ENCODE data around the gene GRPR.
A peak's percentile ranks its signal among the peaks of the same experiment; 100 is the strongest.
"Not testable (repeated sequence)": the region's sequence is repeated elsewhere in the genome, so short reads cannot be mapped to it uniquely, and the experiment has no call there.

GRPR gene

DNA sequence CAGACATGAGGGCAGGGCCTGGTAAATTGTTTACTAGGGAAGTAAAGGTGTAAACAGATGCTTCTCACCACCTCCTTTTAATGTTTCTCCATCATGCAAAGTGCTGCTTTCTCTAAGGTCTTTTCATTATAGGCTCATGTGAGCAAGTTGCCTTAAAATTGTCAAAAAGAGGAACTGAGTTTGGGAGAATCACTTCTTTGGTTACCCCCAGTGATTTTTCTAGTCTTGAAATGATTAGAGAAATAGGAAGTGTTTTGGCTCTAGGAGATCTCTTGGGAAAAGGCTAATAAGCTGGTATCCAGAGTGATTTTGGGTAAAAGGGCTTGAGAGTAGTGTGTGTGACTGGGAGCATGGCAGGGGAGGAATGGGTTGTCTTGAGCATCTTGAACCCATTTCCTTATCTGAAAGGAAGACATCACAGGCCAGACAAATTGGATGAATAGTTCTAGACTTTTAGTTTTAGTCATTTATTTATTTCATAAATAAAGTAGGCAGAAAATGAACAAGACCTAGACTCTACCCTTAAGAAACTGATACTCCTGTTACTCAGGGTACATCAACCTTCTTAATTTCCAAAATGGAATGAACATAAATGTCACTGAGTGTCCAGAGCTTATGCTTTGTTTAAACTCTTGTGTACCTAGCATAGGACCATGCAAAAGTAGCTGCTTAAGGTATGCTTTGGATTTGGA is 14.2 kb downstream of the GRPR start:
- no peak for DNase-seq (ENCODE audit: low spot score)

DNA sequence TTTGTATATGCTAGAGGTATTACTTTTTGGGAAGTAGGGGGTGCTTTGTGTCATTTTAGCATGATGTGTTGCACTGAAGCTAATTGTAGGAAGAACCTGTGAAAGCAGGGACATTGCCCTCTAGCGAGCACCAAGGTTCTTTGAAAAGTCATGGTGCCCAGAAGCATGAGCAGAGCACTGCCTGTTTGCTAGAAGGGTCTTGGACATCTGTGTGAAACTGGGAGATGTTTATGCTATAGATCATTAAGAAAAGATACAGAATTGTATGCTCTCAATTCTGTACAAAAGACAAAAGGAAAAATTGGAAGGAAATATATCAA is 14.7 kb downstream of the GRPR start:
- no peak for DNase-seq (ENCODE audit: low spot score)

DNA sequence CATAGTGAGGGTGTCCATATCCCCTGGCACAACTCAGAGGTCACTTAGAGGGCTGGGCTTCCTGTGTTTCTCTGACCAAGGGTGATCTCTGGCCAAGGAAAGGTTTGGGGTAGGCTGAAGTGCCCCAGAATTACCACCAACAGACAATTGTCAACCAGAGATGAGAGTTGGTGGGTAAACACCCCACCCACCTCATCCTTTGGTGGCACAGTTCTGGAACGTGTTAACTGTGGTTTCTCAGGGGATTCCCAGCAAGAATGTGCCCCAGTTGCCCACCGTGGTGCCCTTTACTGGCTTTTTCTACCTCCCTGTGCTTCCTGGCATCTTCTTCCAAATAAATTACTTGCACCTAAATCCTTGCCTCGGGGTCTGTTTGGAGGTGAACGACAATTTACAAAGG is 17.1 kb downstream of the GRPR start:
- no peak for DNase-seq (ENCODE audit: low spot score)

DNA sequence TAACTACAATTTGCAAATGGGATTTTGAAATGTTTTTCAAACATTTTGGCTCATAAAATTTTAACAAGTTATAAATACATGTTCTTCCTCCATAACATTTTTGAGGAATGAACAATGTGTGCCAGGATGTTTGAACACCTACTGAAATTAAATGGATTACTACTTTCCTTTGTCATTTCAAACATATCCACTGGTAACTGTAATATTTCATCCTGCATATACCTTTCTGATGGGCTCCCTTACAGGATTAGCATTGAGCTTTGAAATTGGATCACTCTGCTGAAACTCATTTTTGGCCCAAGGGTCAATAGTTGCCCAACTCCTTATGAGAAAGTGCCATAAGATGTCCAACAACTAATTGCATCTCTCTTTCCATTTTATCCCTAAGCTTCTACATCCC is 17.6 kb downstream of the GRPR start:
- no peak for DNase-seq (ENCODE audit: low spot score)

DNA sequence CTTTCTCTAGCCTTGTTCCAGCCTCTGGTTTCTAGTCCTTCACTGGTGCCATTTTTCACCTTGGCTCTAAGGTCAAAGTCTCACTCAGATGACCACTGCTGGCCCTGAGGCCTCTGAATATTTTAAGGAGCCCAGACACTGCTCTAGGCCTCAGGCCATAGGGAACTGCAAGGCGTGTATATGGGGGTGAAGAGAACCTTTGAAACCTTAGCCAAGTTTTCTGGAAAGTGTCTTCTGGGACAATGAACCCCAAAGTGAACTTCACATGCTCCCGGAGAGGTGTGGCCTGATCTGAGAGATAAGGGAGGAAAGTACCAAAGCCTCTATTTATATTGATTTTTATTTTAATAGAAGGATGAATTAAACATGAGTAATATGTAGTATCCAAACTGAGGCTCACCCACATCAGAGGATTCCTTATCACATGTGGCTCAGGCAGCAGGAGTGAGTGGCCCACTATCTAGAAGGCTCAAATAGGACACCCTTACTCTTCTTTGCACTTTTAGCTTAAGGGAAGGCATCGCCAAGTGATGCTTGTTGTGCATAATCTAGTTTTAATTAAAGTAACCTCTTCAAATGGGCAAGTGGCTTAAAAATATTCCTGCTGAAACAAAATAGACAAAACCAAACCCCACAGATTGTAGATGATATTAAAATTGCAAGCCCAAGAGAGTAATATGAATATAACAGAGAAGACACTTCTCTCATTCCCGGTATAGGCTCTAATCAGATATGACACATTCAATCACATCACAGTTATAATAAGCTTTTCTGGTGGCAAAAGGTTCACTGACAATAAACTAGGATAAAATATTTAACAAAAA is 18.3 kb downstream of the GRPR start:
- DNase-seq (ENCODE audit: low spot score), result no peak

DNA sequence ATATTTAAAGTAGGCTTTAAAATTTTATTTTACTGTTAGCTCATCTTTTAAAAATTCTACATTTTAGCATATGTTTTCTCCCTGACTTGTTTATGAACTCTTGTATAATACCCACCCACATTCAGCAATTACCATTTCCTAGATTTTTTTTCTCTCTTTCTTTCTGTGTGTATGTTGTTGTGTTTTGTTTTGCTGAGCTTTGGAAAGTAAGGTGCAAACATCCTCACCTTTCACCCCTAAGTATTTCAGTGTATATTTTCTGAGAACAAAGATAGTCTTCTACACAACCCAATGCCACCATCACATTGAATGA is 18.8 kb downstream of the GRPR start:
- DNase-seq (ENCODE audit: low spot score), result no peak

DNA sequence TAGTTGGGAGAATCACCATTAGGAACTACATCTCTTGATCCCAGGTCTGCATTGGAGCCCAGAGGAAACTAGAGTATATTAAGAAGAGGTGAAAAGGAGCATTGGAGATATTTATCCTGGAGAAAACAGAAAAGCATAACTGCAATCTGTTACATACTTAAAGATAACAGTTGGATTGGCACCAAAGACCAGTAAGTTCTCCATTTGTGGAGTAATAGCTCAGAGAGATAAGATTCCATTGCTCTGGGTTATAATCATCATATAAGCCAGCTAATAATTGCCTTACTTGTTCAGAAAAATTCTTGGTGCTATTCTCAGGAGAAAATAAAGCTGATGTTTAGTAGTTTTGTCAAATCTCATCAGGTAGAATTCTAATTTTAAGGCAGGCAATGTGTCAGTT is 20.6 kb downstream of the GRPR start:
- DNase-seq (ENCODE audit: low spot score), result no peak

DNA sequence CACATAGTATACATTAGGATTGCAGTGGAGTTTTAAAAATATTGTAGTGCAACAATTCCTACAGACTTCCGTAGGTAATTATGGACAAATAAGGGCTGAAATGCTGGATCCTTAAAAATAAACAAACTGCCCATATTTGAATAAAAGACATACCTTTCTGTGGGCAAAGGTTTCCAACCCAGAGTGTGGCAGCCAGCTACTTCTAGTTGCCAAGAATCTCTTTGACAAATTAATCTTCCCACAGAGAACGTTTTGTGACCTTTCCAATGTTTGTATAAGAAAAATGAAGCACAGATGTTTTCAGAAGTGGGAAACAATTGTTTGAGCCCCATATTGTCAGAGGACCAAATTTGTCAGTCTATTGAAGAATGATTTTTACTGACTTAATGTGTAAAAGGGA is 21.1 kb downstream of the GRPR start:
- no peak for DNase-seq (ENCODE audit: low spot score)

DNA sequence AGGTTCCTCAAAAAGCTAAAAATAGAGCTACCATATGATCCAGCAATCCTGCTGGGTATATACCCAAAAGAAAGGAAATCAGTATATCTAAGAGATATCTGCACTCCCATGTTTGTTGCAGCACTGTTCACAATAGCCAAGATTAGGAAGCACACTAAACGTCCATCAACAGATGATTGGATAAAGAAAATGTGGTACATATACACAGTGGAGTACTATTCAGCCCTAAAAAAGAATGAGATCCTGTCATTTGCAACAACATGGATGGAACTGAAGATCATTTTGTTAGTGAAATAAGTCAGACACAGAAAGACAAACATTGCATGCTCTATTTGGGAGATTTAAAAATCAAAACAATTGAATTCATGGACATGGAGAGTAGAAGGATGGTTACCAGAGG is 21.7 kb downstream of the GRPR start:
- not testable (repeated sequence) for DNase-seq (ENCODE audit: low spot score)

DNA sequence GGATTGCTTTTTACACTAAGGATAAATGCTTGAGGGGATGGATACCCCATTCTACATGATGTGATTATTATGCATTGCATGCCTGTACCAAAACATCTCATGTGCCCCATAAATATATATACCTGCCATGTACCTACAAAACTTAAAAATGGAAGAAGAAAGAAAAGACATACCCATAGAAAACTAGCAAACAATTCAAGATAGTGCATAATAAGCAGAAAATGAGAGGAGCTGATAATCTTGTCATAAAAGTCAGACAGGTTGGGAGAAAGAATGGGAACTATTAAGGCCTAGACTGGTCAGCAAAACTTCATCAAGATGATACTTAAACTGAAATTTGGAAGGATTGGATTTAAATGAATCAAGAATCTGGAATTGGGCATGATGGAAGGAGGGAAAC is 22.3 kb downstream of the GRPR start:
- no peak for DNase-seq (ENCODE audit: low spot score)

DNA sequence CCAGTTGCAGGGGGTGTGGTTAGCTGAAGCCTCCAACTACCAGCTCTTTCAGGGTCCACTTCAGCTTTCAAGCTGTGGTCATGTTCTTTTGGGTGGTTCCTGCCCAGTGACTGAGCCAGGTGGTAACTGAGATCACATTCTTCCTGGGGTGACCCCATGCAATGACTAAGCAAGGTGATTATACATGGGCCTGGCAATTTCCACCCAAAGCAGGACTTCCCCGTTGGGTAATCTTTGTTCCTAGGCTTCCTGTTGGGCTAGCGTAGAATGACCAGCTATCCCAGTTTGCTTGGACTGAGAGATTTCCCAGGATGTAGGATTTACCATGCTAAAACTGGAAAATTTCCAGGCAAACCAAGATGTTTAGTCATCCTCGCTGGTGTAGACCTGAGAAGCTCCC is 25.5 kb downstream of the GRPR start:
- DNase-seq (ENCODE audit: low spot score), result no peak

DNA sequence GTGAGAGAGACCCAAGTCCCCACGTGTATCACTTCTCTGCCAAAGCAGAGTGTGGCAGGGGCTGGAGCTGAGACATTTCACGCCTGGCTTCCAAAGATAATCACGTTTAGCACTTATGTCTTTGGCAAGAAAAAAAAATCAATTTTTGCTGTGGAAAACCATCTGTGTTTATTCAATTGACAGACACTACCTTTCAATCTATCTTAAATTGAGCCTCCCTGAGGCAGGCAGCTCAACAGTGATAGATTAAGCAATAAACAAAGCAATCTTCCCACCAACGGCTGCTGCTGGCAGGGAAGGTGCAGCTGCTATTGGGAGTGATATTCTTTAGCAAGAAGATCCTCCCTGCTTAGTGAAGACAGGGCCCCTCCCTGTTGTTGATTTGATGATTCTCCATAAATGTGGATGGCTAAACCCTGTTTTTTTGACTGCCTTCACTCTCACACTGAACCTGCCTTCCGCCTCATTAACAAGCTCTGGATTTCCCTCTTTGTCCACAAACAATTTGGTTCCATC is 32.3 kb downstream of the GRPR start:
- DNase-seq (ENCODE audit: low spot score), result no peak

DNA sequence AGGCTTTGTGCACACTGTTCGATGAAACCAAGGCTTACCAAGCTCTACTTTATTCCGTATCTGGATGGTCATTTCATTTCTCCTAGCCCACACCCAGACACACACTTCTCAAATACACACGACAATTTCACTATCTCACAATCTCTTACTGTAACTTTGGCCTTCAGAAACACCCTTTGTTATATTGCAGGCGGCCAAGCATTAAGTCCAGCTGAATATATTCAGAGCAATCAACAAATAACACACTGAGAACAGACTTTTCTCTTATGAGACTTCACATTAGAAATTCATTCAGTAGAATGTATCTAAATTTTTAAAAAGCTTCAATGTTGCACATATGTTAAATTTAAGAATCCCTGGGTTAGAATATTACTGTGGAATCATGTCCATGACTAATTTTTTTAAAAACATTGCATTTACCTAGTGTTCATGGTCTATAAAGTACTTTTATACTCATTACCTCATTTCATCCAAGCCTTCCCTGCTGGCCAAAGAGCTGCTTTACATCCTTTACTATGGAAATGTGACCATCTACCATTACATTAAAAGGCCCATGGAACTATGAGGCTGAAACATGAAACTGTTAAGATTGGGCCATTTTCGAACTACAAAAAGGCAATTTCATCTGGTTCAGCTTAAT is 33.4 kb downstream of the GRPR start:
- no peak for DNase-seq (ENCODE audit: low spot score)

DNA sequence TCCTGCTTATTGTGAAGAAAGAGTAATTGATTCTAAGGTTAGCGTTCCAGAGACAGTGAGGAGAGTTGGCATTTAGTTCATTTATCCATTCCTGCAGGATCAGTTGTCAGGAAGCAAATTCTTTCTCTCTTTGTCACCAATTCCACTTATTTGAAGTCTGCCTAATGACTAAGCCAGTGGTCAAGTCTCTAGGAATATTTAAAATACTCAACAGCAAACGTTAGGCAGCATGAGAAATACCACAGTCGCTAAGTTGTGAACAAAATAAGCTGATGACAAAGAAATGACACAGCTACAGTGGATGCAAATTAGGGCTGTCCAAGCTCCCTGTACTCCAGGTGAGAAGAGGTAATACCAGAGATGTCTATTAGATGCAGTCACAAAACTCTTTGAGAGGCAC is 37.4 kb downstream of the GRPR start:
- peak; percentile 53 for DNase-seq (ENCODE audit: low spot score)

DNA sequence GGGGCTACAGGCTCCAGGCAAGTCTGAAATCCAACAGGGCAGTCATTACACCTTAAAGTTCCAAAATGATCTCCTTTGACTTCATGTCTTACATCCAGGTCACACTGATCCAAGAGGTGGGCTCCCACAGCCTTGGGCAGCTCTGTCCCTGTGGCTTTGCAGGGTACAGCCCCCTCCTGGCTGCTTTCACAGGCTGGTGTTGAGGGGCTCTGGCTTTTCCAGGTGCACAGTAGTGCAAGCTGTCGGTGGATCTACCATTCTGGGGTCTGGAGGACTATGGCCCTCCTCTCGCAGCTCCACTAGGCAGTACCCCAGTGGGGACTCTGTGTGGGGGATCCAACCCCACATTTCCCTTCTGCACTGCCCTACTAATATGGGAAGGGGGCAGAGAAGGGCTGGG is 37.8 kb downstream of the GRPR start:
- not testable (repeated sequence) for DNase-seq (ENCODE audit: low spot score)

DNA sequence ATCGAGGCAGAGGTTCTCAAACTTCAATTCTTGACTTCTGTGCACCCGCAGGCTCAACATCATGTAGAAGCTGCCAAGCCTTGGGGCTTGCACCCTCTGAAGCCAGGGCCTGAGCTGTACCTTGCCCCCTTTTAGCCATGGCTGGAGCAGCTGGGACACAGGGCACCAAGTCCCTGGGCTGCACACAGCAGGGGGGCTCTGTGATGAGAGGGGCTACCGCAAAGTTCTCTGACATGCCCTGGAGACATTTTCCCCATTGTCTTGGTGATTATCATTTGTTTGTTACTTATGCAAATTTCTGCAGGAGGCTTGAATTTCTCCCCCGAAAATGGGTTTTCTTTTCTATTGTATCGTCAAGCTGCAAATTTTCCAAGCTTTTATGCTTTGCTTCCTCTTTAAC is 39.0 kb downstream of the GRPR start:
- no peak for DNase-seq (ENCODE audit: low spot score)

DNA sequence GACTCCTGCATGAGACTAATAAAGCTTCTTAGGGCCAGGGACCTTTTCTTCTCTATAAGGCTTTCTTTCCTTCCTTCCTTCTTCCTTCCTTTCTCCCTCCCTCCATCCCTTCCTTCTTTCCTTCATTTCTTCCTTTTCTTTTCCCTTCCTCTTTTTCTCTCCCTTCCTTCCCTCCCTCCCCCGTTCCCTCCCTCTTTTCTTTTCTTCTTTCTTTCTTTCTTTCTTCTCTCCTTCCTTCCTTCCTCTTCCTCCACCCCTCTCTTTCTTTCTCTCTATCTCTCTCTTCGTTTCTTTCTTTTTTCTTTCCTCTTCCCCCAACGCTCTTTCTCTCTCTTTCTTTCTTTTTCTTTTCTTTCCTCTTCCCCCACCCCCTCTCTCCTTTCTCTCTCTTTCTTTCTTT is 41.4 kb downstream of the GRPR start:
- no peak for DNase-seq (ENCODE audit: low spot score)

DNA sequence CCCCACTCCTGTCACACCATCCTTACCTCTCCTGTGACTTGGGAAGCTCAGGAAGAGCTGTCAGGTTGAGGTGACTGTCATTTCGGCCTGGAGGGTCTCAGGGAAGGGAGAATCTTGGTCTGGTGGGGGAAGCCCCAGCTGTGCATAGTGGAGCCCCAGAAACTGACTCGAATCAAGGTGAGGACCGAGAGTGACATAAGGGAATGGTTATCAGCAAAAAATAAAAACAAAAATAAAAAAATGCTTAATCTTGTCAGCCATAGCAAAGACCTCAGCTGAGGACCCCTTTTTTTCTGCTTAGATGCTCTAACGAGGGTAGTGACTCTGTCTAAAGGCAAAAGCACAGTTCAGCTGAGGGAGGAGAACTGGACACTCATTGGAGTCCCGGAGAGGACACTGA is 43.8 kb downstream of the GRPR start, which contains the start of gene MAGEB17:
Gene MAGEB17 (plus strand): TSS at position 301 of the 400 bp plus-strand sequence. CDS start 2,902 bp downstream, outside the sequence.
- no peak for DNase-seq (ENCODE audit: low spot score)

DNA sequence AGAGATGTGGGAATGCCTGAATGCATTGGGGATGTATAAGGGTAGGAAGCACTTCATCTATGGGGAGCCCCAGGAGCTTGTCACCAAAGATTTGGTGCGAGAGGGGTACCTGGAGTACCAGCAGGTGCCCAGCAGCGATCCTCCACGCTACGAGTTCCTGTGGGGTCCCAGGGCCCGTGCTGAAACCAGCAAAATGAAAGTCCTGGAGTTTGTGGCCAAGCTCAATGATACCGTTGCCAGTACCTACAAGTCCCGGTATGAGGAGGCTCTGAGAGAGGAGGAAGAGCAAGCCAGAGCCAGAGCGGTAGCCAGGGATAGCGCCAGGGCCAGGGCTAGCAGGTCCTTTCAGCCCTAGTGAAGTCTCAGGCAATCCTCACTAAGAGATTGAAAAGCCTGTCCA is 47.7 kb downstream of the GRPR start:
- DNase-seq (ENCODE audit: low spot score), result no peak

DNA sequence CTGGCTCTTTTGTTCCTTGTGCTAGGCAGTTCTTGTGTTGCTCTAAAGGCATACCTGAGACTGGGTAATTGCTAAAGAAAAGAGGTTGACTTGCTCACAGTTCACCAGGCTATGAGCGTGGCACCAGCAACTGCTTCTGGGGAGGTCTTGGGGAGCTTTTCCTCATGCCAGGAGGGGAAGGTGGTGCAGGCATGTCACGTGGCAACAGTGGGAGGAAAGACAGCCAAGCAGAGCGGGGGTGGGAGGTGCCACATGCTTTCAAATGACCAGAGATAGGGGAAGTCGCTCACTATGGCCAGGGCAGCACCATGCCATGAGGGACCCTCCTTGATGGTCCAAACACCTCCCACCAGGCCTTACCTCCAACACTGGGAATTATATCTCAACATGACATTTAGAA is 48.6 kb downstream of the GRPR start:
- DNase-seq (ENCODE audit: low spot score), result no peak

DNA sequence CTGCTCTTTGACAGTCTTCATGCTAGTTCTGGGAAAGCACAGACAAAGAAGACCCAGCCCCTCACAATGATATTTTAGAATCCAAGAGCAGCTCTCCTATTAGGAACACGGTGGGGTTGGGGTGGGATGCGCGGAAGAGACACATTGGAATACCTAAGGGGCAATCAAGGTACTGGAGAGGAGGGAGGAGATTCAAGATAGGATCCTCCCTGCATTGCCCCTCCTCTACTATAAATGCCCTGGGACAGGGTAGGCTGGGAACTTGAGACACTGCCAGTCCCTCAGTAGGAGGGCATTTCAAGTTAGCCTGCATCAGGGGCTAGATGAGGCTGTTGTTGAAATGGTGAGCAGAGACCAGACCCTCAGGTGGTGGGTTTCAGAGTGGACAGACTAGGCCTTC is 49.0 kb downstream of the GRPR start:
- DNase-seq (ENCODE audit: low spot score), result no peak

DNA sequence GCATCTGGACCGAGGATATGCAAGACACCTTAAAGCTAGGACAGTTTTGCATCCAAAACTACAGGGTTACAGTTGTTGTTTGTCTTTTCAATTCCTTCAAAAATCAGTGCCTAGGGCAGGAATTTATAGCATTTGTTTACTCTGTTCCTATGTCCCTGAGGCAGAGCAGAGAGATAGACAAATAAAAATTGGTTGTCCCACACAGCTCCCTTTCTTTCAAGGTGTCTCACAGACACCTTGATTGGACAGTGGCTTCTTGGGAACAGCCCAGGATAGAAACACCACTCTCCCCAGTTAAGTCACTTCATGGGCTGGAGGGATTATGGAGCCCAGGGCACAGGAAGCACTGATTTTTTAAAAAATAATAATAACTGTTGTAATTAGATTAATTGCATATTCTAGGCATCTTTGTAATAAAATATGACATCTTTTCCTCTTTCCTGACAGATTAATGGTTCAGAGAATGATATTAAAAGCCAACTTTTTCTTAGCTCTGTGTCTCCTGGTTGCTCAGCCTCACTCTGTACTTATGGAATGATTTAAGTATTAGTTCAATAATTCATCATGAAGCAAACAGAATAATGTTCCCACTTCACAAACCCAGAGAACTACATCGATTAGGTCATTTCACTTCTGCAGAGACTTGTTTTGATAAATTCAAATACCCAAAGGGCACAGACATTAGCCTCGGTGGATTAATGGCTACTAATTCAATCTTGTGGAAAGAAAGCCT is 52.1 kb downstream of the GRPR start:
- no peak for DNase-seq (ENCODE audit: low spot score)

DNA sequence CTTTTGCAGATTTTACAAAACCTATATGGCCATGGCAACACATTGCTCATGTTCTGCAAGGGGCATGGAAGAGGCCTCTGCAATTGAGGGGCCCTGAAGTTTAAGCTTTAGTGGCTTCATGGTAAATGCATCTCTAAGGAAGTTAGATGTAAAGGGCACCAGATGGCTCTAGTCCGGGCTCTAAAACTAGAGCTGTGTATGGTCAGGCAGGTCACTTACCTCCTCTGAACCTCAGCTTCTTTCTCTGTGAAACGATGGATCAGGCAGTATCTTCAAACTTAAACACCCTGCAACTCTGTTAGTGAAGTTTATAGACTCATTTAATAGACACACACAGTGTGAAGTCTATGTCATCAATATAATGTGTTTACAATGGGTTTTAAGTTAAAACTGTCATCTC is 53.9 kb downstream of the GRPR start:
- DNase-seq (ENCODE audit: low spot score), result no peak

Data from kidney capillary endothelial cell (primary cell).